GM21786 (cell line): ENCODE data around the gene PRR14.

Source experiments
- ATAC-seq: cut with Tn5 transposase; IDR thresholded peaks from one replicate; pipeline ENCODE4 v1.9.1; 2021; ENCODE audit not compliant: unreplicated experiment

PRR14 gene

GRCh38 chr16:30658731-30659506 is 8.2 kb downstream of the PRR14 start:
- ATAC-seq, result peak; percentile 21

- no peak for ATAC-seq
These were observed 9.0 kb downstream of the PRR14 start for GRCh38 chr16:30659507-30660423.

DNA sequence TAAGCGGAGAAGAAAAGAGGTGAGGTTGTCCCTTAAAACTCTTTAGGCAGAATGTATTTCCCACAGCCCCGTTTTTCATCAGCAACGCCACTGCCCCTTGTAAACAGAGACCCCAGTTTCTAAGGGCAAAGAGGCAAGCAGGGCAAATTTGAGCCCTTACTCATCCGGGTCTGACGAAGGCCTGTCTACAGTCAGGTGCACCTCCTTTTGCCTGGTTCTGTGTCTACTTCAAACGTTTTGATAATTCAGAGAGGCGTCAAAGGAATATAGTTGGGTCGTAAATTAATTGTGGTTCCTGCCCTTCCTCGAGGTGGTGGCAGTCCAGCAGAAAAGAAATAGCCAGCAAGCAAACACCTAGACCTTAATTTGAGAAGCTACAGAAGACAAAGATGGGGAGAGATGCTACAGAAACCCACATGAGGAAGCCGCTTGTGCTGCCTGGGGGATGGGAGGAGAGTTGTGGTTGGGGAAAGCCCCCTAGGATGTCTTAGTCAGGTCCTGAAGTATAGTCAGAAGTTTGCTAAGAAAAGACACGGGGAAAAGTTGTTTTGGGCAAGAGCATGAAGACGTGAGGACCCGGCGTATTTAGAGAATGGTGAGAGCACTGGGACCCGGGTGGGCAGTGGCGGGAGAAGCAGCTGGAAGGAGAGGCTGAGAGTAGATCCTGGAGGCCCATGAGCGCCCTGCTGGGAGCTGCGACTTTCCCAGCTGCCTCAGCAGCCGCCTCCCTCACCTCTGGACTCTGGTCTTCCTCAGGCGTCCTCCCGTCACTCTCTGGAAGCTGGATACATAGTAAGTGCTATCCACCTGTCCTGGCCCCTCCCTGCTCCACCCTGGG is 9.9 kb downstream of the PRR14 start:
- no peak for ATAC-seq

GRCh38 chr16:30662449-30662848 is 11.7 kb downstream of the PRR14 start:
- ATAC-seq, result no peak

GRCh38 chr16:30663038-30663437 is 12.3 kb downstream of the PRR14 start:
- ATAC-seq, result no peak

DNA sequence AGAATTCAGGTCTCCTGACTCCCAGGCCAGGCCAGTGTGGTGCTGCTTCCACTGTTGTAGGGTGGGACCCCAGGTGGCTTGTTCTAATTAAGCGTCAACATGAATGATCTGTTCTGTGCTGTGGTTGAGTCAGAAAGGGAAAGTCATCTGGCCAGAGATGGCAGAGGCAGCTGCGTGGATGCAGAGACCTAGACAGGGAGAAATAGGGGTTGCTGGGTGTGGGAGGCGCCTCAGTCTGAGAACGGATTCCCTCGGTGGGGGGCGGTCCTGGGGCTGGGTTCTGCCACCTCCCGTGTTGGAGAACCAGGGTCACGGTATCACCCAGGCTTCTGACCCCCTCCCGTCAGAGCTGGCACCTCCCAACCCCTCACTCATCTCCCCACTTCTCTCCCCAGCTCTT is 13.1 kb downstream of the PRR14 start:
- ATAC-seq, result no peak

DNA sequence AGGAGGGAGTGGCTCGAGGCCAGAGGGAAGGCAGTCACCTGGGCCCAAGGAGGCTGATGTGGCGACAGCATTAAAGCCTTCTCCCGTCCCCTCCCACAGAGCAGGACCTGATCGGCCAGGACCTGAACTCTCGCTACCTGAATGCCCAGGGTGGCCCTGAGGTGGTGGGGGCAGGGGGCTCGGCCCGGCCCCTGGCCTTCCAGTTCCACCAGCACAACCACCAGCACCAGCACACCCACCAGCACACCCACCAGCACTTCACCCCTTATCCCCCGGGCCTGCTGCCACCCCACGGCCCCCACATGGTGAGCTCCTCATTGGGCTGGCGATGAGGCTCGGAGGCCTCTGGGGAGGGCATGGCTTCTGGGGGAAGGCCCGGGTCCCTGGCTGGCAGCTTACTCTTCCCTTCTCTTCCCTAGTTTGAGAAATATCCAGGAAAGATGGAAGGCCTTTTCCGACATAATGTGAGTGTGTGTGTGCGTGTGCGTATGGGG is 13.9 kb downstream of the PRR14 start:
- no peak for ATAC-seq

- ATAC-seq, result no peak
These were observed 14.5 kb downstream of the PRR14 start for GRCh38 chr16:30665155-30665829.

DNA sequence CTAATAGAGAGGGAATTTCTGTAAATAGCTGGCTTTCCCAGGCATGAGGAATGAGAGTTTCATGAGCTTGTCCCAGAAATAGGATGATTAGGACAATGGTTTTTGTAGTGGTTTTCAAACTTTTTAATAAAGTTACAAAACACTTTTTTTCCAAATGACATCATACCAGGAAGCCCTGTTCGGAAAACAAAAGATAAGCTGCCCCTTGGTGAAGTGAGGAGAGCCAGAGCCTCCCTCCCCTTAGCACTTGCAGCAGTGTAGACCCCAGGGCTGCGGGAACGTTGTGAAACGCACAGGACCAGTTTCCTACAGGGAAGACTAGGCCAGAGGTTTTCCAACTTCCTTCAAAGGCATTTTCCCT is 15.1 kb downstream of the PRR14 start:
- no peak for ATAC-seq

- no peak for ATAC-seq
These were observed 15.9 kb downstream of the PRR14 start for GRCh38 chr16:30666681-30667080.

- no peak for ATAC-seq
These were observed 16.7 kb downstream of the PRR14 start for GRCh38 chr16:30667361-30667905.

DNA sequence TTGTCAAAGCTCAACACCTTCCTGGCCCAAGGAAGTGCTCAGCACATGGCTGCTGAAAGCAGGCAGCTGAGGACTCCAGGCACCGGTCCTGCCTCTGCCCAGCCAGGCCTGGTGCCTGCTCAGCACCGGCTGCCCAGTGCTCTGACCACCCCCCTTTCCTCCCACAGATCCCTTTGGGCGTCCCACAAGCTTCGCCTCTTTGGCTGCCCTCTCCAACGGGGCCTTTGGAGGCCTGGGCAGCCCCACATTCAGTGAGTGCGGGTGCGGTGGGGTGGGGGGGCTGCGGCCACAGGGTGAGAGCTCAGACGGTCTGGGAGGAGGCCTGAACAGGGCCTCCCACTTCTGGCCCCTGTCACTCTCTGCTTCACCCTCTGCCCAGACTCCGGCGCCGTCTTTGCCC is 17.6 kb downstream of the PRR14 start:
- no peak for ATAC-seq

DNA sequence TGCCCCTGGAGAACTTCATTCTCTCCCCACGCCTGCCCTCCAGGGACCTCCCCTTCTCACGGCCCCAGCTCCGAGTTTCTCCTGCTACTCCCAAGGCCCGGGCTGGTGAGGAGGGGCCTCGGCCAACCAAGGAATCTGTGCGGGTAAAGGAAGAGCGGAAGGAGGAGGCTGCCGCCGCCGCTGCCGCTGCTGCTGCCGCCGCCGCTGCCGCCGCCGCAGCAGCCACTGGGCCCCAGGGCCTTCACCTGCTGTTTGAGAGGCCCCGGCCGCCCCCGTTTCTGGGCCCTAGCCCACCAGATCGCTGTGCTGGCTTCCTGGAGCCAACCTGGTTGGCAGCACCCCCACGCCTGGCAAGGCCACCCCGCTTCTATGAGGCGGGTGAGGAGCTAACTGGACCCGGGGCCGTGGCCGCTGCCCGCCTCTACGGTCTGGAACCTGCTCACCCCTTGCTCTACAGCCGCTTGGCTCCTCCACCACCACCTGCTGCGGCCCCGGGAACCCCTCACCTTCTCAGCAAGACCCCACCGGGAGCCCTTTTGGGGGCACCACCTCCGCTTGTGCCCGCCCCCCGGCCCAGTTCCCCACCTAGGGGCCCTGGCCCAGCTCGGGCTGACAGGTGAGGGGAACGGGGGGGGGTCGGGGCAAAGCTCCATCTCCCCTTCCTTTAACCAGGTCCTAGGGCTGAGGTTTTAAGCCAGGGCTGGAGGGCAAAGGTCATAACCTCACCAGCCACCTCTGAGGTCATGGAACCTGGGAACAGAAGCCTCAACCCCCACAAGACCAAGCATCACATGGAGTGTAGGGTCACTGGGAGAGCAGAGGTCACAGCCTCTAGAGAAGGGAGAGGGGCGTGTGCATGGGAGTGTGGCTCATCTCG is 18.5 kb downstream of the PRR14 start:
- ATAC-seq, result no peak

- no peak for ATAC-seq
These were observed 19.4 kb downstream of the PRR14 start for GRCh38 chr16:30669903-30670824.

GRCh38 chr16:30675143-30675542 is 24.4 kb downstream of the PRR14 start:
- no peak for ATAC-seq

DNA sequence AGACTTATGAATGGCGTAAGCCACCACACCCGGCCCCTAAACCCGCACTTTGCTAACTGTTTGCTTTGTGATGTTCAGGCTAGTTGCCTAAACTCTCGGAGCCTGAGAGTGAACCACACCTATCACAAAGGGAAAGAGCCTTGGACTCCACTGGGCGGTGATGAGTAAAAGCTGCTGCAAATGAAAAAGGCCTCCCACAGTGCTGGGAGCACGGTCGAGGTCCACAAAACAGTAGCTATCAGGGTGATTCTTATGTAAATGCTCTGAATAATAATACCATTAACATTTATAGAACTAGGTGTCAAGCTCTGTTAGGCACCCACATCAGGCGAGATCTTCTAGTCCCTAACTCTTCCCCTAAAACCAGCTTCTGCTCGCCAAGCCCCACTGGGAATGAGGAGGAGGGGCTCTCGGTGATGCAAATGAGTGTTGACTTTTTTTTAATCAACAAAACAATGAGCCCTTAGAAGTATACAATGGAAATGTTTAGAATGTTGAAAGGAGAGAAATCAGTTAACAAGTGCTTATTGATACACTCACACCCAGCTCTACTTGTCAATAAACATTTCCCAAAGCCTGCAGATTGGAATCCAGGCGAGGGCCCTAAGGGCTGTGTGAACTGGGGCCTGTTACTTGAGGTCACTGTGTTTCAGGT is 27.3 kb downstream of the PRR14 start:
- ATAC-seq, result no peak

DNA sequence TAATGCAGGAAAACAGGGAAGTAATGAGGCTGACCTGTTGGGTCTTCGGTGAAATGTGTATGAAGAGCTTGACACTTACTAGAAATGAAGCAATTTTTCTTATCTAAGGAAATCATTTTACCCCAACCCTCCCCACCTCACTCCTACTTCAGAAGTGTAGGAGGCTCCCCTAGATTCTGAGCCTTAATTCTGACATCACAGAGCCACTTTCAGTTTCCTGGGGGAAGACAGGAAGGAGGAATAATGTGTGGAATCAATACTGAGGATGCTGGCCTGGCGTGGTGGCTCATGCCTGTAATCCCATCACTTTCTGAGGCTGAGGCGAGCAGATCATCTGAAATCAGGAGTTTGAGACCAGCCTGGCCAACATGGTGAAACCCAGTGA is 27.8 kb downstream of the PRR14 start:
- ATAC-seq, result no peak

DNA sequence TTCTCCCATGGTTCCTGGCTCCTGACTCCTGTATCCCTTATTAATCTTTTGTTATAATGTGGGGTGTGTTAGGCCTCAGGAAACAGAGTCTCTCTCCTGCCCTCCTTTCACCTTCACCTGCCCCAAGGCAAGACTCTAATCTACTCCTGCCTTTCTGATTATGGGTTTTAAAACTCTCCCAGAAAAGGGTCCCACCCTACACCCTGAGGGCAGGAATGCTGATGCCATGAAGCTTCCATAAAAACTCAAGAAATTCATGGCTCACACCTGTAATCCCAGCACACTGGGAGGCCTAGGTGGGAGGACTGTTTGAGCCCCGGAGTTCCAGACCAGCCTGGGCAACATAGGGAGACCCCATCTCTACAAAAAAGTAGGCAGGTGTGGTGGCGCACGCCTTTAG is 29.6 kb downstream of the PRR14 start:
- no peak for ATAC-seq
